Spinal cord (tissue), 10 donors: ENCODE measurements around the gene ZNF160. TPM values are rescaled to one million over a fixed set of nuclear protein-coding genes. Genes with fewer than 3 reads are reported as not detected.
"Not testable (repeated sequence)": the region's sequence is repeated elsewhere in the genome, so short reads cannot be mapped to it uniquely, and the experiment has no call there.

Experiments
- DNase-seq, 6 donors: peaks; one replicate each; pipeline versions ENCODE4 v3.0.0 to v3.0.0-alpha.2; 2013 to 2015; ENCODE audit warnings: low spot score in 6 of 6, low read depth in 4 of 6
- H3K27ac ChIP-seq: one replicate; pipeline ENCODE4 v1.5.1; 2013; ENCODE audit warnings: low read depth, low read length, control low read depth
- H3K27me3 ChIP-seq: one replicate; pipeline ENCODE4 v1.6.1; 2013; ENCODE audit warnings: low read length; ENCODE audit not compliant: control insufficient read depth, insufficient read depth
- H3K36me3 ChIP-seq: one replicate; pipeline ENCODE4 v1.6.1; 2013; ENCODE audit warnings: low read length; ENCODE audit not compliant: control insufficient read depth, insufficient read depth
- H3K4me1 ChIP-seq: one replicate; pipeline ENCODE4 v1.6.1; 2013; ENCODE audit warnings: low read length; ENCODE audit not compliant: control insufficient read depth, insufficient read depth
- H3K4me3 ChIP-seq: one replicate; pipeline ENCODE4 v1.5.1; 2013; ENCODE audit warnings: low read depth, low read length, control low read depth
- H3K9me3 ChIP-seq: one replicate; pipeline ENCODE4 v1.6.1; 2013; ENCODE audit warnings: low read length; ENCODE audit not compliant: control insufficient read depth, insufficient read depth
- WGBS: methylation state at CpG from one replicate; pipeline ENCODE4 v1.1.5; 2013; ENCODE audit warnings: missing lambda C conversion rate; ENCODE audit not compliant: insufficient coverage; 5-methylcytosine and 5-hydroxymethylcytosine counted together
- polyA plus RNA-seq, 2 donors: library from polyadenylated mRNA; unstranded; fragments of 120-200 nt; gene quantifications; one replicate each; pipeline ENCODE4 v1.2.1, GENCODE V29; 2013; ENCODE audit not compliant: insufficient read length in 2 of 2
- total RNA-seq, 2 donors: library from RNA; depleted of rRNA in 1 of 2; stranded (reverse); fragments of 120-200 nt in 1 of 2; fragments of >200 nt in 1 of 2; gene quantifications; one replicate each; pipeline versions ENCODE4 v1.2.3 to v1.2.4, GENCODE V29; 2013 to 2014
- donor health status: healthy.

ZNF160 gene
- total and polyA plus RNA-seq, 4 donors, result 22.4 to 47.4 (median 35.3) TPM

DNA sequence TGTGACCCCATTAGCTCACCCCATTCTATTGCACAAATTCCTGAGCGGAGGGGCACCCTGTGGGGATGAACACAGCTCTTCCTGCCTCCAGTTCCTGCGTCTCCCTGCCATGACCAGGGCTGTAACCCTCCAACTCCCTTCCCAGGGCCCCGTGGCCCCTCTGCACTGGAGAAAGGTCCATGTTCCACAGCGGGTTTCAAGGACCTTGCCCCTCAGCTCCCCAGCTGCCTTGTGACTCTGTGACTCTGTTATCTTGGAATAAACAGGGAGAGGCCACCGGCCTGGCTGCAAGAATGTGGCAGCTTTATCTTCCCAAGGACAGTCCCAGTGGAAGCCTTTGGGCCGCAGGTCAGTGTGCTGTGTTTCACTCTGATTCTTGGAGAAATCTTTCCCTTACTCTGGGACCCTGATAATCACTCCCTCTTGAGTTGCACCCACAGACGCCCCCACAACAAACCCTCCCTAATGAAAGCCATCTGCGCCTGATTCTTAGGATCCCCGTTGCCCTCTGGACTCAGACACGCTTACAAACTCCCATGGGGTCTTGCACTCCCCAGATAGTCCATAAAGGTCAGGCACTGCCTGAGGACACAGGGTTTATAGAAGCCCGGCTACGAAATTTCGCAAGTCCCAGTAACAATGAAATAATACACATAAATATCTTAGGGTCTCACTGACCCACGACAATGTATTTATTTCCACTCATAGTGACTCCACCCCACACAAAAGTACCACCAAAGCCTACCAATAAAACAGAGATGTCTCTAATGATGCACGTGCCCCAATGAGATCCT lies 23.7 kb upstream of the ZNF160 start:
- not testable (repeated sequence) for H3K4me1 ChIP-seq, DNase-seq, H3K27ac ChIP-seq, H3K4me3 ChIP-seq, H3K27me3 ChIP-seq, H3K9me3 ChIP-seq
- 79% methylated on average over 8 of the region's 15 CpGs for WGBS
- H3K36me3 ChIP-seq, result peaks cover 15% of the 10 kb centered on the region

DNA sequence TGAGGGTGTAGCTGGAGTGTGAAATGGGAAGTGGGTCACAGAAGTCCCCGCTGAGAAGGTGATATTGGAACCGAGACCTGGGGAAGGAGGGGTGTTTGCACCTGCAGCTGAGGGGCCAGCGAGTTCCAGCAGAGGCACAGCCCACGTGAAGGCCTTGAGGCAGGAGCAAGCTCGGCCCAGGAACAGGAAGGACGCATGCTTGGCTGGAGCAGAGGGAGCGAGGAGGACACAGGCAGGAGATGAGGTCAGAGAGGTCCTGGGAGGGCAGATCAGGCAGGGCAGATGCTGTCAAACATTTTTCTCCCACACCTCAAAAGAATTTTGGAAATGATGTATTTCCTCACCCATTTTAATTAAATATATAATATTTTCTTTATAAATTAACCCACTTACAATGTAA lies 20.2 kb upstream of the ZNF160 start:
- Histone ChIP-seq H3K36me3 (peaks cover 15% of the 10 kb centered on the region), H3K4me3 (no peak overlapping the region), H3K9me3 (no peaks in the 10 kb centered on the region), H3K4me1 (no peaks in the 10 kb centered on the region), H3K27me3 (no peaks in the 10 kb centered on the region), H3K27ac (no peak overlapping the region)
- DNase-seq, result no peak
- 86% methylated on average over 4 of the region's 7 CpGs for WGBS

DNA sequence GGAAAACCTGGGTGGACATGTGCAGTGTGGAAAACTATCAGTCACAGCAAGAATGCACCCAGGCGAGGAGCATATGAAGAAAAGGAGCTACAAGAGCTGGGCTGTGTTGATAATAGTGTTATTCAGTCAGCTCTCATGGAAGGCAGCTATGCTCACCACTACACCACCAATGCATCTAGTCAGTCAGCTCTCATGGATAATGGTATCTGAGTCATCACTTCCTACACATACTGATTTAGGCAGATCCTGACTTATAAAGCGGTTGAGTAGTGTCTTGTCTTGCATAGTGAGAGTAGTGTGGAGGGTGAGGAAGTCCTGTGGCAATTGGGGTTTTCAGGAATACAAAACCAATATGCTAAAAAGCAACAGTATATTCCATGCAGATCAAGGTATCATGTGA lies 9.1 kb upstream of the ZNF160 start:
- no peaks in the 10 kb centered on the region for H3K4me1 ChIP-seq
- H3K27ac ChIP-seq, result no peak overlapping the region
- WGBS, result no CpG with 5 or more reads among the region's 2 CpGs
- no peak for DNase-seq
- no peaks in the 10 kb centered on the region for H3K9me3 ChIP-seq
- peaks cover 39% of the 10 kb centered on the region for H3K36me3 ChIP-seq
- no peaks in the 10 kb centered on the region for H3K27me3 ChIP-seq
- no peak overlapping the region for H3K4me3 ChIP-seq

DNA sequence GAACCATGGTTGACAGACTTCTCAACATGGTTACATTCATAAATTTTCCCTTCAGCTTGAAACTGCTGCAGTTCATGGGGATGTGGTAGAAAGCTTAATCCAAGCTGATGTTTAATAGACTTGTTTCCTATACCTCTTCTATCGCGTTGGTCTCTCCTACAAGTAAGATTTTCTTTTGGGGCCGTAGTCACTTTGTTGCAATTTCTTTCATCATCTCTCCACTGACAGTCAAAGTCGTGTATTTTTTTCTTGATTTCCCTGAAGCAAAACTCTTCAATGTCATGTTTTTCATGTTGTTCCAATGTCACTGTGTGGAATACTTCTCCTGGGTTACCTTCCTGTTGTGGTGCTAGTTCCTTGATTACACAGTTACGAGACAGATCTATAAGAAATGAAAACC lies 6.3 kb upstream of the ZNF160 start:
- no peak for DNase-seq
- Histone ChIP-seq H3K27me3 (no peaks in the 10 kb centered on the region), H3K27ac (no peak overlapping the region), H3K4me1 (no peaks in the 10 kb centered on the region), H3K9me3 (no peaks in the 10 kb centered on the region), H3K4me3 (no peak overlapping the region), H3K36me3 (peaks cover 21% of the 10 kb centered on the region)
- 100% methylated on average over 1 of the region's 5 CpGs for WGBS

DNA sequence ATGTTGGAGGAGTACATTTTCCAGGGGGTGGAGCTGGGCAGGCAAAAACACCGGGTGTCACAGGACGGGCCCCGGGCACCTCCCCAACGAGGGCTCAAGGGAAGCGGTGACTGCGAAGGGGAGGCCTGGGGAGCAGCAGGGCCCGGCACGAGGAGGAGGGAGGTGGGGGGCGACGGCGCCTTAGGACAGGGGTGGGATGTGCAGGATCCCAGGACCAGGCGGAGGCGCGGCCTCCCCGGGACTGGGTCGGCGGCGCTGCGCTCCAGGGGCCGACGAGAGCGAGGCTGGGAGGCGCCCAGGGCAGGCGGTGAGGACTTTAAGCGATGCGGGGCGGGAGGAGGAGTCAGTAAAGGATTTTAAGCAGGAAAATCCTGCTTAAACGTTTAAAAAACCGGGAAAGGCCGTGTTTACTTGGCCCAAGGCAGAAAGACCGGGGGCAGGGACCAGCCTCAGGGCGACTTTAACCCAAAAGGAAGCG lies 427 bp downstream of the ZNF160 start:
- H3K27ac ChIP-seq, result peak overlapping the region; percentile 84

DNA sequence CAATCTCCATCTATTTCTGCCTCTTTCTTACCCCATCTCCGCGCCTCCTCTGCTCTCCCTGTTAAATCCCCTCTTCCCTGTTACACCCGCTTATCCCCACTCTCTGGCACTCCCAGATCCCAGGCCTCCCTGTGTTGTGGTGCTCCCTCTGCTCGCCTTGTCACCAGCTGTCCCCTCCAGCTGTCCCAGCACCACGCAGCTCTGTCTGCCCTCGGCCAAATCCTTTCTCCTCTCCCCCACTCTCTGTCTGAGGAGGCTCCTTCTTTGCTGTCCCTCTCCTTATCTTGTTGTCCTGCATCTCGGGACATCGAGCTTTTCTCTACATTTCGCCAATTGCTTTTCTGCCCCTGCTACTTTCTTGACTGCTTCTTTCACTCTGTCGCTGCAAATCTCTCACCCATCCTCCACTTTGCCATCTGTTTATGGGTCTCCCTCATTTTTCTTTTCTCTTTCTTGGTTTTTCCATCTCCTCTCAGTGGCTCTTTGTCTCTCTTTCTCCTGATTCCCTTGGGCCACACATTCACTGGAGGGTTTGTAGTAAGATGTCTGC lies 941 bp downstream of the ZNF160 start:
- 22% methylated on average over 10 of the region's 10 CpGs for WGBS
- peak in 2 of 6 donors; percentile 2 to 51 for DNase-seq
- Histone ChIP-seq H3K4me1 (peaks cover 18% of the 10 kb centered on the region), H3K27me3 (no peaks in the 10 kb centered on the region), H3K27ac (peak overlapping the region; percentile 84), H3K36me3 (peaks cover 16% of the 10 kb centered on the region), H3K4me3 (peak overlapping the region; percentile 87), H3K9me3 (no peaks in the 10 kb centered on the region)

More for the DNA sequence above, 427 bp downstream of the ZNF160 start:
- Histone ChIP-seq H3K36me3 (peaks cover 13% of the 10 kb centered on the region), H3K4me3 (peak overlapping the region; percentile 87), H3K4me1 (peaks cover 18% of the 10 kb centered on the region), H3K9me3 (no peaks in the 10 kb centered on the region), H3K27me3 (no peaks in the 10 kb centered on the region)
- 0% methylated on average over 32 of the region's 33 CpGs for WGBS
- DNase-seq, result no peak

DNA sequence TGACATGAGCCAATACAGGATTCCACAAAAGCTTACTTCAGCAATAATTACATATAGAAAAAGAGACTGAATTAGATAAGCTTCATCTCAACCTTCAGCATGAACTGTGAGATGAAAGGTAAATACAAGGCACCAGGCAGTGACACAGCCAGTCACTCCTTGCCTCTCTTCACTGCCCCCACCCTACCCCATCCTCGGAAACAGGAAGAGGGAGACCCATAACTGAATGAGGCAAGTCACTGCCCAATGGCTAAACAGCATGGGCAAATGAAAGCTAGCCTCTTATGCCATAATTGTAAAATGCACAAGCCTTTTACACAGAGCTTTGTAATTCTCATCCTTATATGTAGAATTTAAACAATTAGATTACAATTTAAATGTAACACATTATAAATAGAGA lies 1.7 kb downstream of the ZNF160 start:
- no peaks in the 10 kb centered on the region for H3K9me3 ChIP-seq
- 33% methylated on average over 1 of the region's 1 CpG for WGBS
- H3K27ac ChIP-seq, result no peak overlapping the region
- DNase-seq, result no peak
- no peak overlapping the region for H3K4me3 ChIP-seq
- peaks cover 16% of the 10 kb centered on the region for H3K36me3 ChIP-seq
- H3K4me1 ChIP-seq, result peaks cover 18% of the 10 kb centered on the region
- H3K27me3 ChIP-seq, result no peaks in the 10 kb centered on the region

DNA sequence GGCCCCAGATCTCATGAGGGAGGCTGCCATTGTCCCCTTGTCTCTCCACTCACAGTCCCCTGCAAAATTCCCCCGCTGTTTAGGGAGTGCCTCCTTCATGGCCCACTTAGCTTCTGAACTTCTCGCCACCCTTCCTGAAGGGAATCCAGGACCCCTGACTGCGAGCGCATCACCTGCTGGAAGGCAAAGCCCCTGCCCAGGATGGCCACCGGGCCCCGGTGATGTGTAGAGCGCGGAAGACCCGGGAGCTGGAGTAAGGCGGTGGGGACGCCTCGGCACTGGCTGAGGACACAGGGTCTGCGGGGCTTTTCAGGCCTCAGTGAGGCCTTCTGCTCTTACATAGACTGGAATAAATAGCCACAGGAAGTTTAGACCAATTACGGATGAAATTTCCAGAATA lies 4.7 kb downstream of the ZNF160 start:
- not testable (repeated sequence) for H3K9me3 ChIP-seq, H3K27ac ChIP-seq, H3K4me3 ChIP-seq, H3K27me3 ChIP-seq, DNase-seq
- Histone ChIP-seq H3K36me3 (peaks cover 22% of the 10 kb centered on the region), H3K4me1 (peaks cover 14% of the 10 kb centered on the region)
- WGBS, result no CpG with 5 or more reads among the region's 14 CpGs

DNA sequence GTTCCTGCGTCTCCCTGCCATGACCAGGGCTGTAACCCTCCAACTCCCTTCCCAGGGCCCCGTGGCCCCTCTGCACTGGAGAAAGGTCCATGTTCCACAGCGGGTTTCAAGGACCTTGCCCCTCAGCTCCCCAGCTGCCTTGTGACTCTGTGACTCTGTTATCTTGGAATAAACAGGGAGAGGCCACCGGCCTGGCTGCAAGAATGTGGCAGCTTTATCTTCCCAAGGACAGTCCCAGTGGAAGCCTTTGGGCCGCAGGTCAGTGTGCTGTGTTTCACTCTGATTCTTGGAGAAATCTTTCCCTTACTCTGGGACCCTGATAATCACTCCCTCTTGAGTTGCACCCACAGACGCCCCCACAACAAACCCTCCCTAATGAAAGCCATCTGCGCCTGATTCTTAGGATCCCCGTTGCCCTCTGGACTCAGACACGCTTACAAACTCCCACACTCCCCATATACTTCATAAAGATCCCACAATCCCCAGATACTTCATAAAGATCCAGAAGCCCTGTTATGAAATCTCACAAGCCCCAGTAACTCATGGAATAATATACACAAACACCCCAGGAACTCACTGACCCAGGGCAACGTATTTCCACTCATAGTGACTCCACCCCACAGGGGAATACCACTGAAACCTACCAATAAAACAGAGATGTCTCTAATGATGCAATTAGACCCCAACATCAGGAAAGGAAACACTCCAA lies 6.1 kb downstream of the ZNF160 start:
- not testable (repeated sequence) for H3K27me3 ChIP-seq, DNase-seq, H3K27ac ChIP-seq, H3K4me3 ChIP-seq, H3K4me1 ChIP-seq, H3K9me3 ChIP-seq
- WGBS, result 80% methylated on average over 2 of the region's 10 CpGs
- H3K36me3 ChIP-seq, result peaks cover 24% of the 10 kb centered on the region
